Pancreas (tissue), 10 donors: ENCODE measurements around the gene METRN. TPM values are rescaled to one million over a fixed set of nuclear protein-coding genes. Genes with fewer than 3 reads are reported as not detected.

Source experiments
- ATAC-seq, 4 donors: fragments of 200-7000 bp; cut with Tn5 transposase; one replicate each; pipeline versions ENCODE4 v1.8.0 to v1.9.1; 2020; ENCODE audit warnings: mild to moderate bottlenecking in 4 of 4, moderate library complexity in 4 of 4
- DNase-seq, 6 donors: peaks; one replicate each; pipeline ENCODE4 v3.0.0-alpha.2; 2020
- FAIRE-seq: peaks from 2 replicates; lab custom pipeline; 2012; peaks lifted over from hg19 to GRCh38; lab: Jason Lieb, UNC
- H3K27ac ChIP-seq, 4 donors: fragments of 200-600 bp; sonication (generic); 1 replicate in 3 of 4; 2 replicates in 1 of 4; pipeline versions ENCODE4 v1.5.0 to v1.8.0; 2020
- H3K27me3 ChIP-seq, 4 donors: fragments of 200-600 bp; one replicate each; pipeline ENCODE4 v1.8.0; 2021
- H3K36me3 ChIP-seq, 3 donors: fragments of 200-600 bp; sonication (generic) in 1 of 3; one replicate each; pipeline versions ENCODE4 v1.5.0 to v1.8.0; 2020 to 2021
- H3K4me1 ChIP-seq, 3 donors: fragments of 200-600 bp; one replicate each; pipeline ENCODE4 v1.8.0; 2021
- H3K4me3 ChIP-seq, 4 donors: fragments of 200-600 bp; sonication (generic) in 2 of 4; one replicate each; pipeline versions ENCODE4 v1.5.0 to v1.8.0; 2020 to 2021
- H3K9me3 ChIP-seq, 4 donors: fragments of 200-600 bp; one replicate each; pipeline ENCODE4 v1.8.0; 2021
- WGBS, 2 donors: extraction: QIAGEN DNeasy Blood & Tissue Kit; methylation state at CpG; one replicate each; pipeline ENCODE4 v1.1.7; 2013; 5-methylcytosine and 5-hydroxymethylcytosine counted together
- intact Hi-C, 3 donors: fragments of 100-400 bp; cut with DNase I; formaldehyde crosslinking; loops; one replicate each; pipeline versions ENCODE4 v1.11.1 to v1.14.2; 2022
- polyA plus RNA-seq, 2 donors: library from polyadenylated mRNA; stranded (reverse); fragments of 200-250 nt; gene quantifications; one replicate each; pipeline ENCODE4 v1.2.3, GENCODE V29; 2013
- total RNA-seq, 6 donors: library from RNA; stranded (reverse); fragmentation: NEBNext Ultra II Directional in 4 of 6; extraction: Animal tissue kit (Norgen Biotek cat#: 25700) in 4 of 6; gene quantifications; one replicate each; pipeline versions ENCODE4 v1.2.1 to v1.2.4, GENCODE V29; 2021 to 2023
- TF ChIP-seq, protein P1 (sequence below), 4 donors: fragments of 200-600 bp; sonication (generic) in 3 of 4; IDR thresholded peaks; one replicate each; pipeline versions ENCODE4 v1.5.0 to v1.8.0; 2021; ENCODE audit warnings: antibody characterized with exemption in 4 of 4
- donor health status: healthy with polysubstance abuse.
- donor health status: DM: no; HTN: no; CAD: no; lungs with moderate emphysema.
- donor health status: DM: no; HTN: no; CAD: no.
- donor health status: control.
- donor health status: control.
- donor health status: Bipolar disorder and iron deficiency.
- donor health status: DM: yes; HTN: yes; CAD: no.
- donor health status: DM: no; HTN: no; CAD: no.
- donor health status: DM: no; HTN: no; CAD: no.
- donor health status: DM: yes; HTN: yes; CAD: no.

METRN gene
- total and polyA plus RNA-seq, 8 donors, result 27.6 to 82.0 (median 42.2) TPM

DNA sequence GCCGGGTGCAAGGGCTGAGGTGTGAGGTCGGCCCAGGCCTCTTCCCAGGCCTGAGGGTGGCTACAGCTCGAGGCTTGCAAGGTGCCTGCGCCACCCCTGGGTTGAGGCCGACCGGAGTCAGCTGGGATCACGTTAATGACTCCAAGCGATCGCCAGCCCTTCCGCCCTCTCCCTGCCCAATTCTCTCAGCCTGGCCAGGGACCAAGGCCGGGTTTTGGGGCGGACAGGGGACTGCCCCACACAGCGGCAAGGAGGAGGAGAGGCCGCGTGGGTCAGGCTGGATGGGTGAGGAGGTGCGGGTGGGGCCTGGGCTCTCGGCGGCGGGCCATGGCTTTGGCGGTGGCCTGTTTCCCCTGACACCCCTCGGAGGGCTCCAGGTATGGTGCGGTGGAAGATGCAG, 21.6 kb upstream of the METRN start:
- no peak for ATAC-seq
- Histone ChIP-seq H3K27ac (no peak overlapping the region), H3K4me3 (no peak overlapping the region), H3K27me3 (peaks cover 0 to 9% (median 0%) of the 10 kb centered on the region in 4 donors), H3K36me3 (no peaks in the 10 kb centered on the region), H3K9me3 (no peaks in the 10 kb centered on the region), H3K4me1 (peaks cover 4 to 28% (median 15%) of the 10 kb centered on the region in 3 donors)
- 36 to 52% methylated on average over 21 to 22 of the region's 22 CpGs for WGBS, 2 donors
- no peak for DNase-seq
- intact Hi-C loops, result no loop called here
- no peak for FAIRE-seq
- TF ChIP-seq, protein P1, sequence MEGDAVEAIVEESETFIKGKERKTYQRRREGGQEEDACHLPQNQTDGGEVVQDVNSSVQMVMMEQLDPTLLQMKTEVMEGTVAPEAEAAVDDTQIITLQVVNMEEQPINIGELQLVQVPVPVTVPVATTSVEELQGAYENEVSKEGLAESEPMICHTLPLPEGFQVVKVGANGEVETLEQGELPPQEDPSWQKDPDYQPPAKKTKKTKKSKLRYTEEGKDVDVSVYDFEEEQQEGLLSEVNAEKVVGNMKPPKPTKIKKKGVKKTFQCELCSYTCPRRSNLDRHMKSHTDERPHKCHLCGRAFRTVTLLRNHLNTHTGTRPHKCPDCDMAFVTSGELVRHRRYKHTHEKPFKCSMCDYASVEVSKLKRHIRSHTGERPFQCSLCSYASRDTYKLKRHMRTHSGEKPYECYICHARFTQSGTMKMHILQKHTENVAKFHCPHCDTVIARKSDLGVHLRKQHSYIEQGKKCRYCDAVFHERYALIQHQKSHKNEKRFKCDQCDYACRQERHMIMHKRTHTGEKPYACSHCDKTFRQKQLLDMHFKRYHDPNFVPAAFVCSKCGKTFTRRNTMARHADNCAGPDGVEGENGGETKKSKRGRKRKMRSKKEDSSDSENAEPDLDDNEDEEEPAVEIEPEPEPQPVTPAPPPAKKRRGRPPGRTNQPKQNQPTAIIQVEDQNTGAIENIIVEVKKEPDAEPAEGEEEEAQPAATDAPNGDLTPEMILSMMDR (IDR thresholded peaks at IDR 0.05), result no peak

DNA sequence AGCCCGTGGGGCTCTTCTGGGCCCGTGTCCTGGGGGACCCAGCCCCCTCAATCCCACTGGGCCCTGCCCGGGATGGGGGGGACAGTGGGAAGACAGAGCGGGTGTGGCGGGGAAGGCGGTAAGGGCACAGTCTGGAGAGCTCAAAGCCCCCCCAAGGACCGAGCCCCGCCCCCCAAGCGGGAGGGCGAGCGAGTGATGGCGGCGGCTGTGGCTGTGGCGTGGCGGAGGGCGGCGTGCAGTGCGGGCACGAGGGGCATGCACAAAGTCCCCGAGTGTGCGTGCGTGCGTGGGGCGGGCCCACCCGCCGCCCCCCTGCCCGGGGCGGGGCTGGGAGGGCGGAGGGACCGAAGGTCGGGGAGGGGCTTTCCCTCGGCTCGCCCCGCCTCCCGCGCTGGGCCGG, 21.2 kb upstream of the METRN start:
- FAIRE-seq, result no peak

DNA sequence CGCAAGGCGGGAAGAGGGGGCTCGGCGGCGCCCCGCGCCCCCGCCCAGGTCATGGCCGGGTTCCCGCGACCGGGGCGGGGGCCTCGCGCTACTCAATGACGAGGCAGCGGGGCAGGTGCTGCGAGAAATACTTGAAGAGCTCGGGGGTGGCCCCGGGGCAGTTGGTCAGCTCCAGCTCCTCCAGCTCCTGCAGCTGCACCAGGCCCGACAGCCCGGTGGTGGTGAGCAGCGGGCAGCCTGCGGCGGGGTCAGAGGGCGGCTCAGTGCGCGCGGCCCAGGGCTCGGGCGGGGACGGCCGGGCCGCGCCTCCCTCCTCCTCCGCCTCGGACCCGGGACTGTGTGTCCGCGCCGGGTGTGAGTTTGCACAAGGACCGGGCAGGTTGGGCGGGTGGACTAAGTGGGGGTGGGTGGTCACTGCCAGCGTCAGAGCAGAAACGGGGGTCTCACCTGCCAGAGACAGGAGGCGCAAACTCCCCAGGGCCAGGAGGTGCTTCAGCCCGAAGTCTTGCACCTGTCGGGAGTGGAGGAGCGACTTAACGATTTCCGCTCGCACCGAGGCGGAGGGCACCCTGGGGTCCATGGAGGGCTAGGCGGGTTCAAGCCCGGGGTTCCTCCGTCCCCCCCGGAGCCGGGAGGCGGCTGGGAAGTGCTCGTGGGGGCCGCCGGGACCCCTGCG, 20.6 kb upstream of the METRN start:
- TF ChIP-seq, protein P1 (IDR thresholded peaks at IDR 0.05), result no peak
- peaks cover 0 to 9% (median 0%) of the 10 kb centered on the region in 4 donors for H3K27me3 ChIP-seq
- intact Hi-C loops, result no loop called here
- H3K36me3 ChIP-seq, result no peaks in the 10 kb centered on the region
- FAIRE-seq (no peak), DNase-seq (no peak), ATAC-seq (no peak)
- no peak overlapping the region for H3K27ac ChIP-seq
- H3K4me3 ChIP-seq, result peak overlapping the region in 1 of 4 donors; percentile 19
- 4 to 5% methylated on average over 36 to 64 of the region's 64 CpGs for WGBS, 2 donors
- no peaks in the 10 kb centered on the region for H3K9me3 ChIP-seq
- H3K4me1 ChIP-seq, result peaks cover 4 to 24% (median 10%) of the 10 kb centered on the region in 3 donors

More for the DNA sequence above, 21.2 kb upstream of the METRN start:
- H3K4me1 ChIP-seq, result peaks cover 4 to 28% (median 15%) of the 10 kb centered on the region in 3 donors
- H3K27ac ChIP-seq, result no peak overlapping the region
- no peak for DNase-seq
- no peaks in the 10 kb centered on the region for H3K36me3 ChIP-seq
- intact Hi-C loops, result no loop called here
- peaks cover 0 to 9% (median 0%) of the 10 kb centered on the region in 4 donors for H3K27me3 ChIP-seq
- H3K4me3 ChIP-seq, result peak overlapping the region in 1 of 4 donors; percentile 10
- TF ChIP-seq, protein P1 (IDR thresholded peaks at IDR 0.05), result no peak
- no peaks in the 10 kb centered on the region for H3K9me3 ChIP-seq
- no peak for ATAC-seq
- WGBS, 2 donors, result 10 to 25% methylated on average over 26 to 37 of the region's 37 CpGs

- H3K4me1 ChIP-seq, result peaks cover 0 to 19% (median 6%) of the 10 kb centered on the region in 3 donors
- TF ChIP-seq, protein P1 (IDR thresholded peaks at IDR 0.05), result no peak
- FAIRE-seq (no peak), ATAC-seq (no peak), DNase-seq (no peak)
- H3K27ac ChIP-seq, result no peak overlapping the region
- H3K4me3 ChIP-seq, result peak overlapping the region in 2 of 4 donors; percentile 15 to 19
- intact Hi-C loops, result no loop called here
- 3 to 4% methylated on average over 23 to 37 of the region's 37 CpGs for WGBS, 2 donors
- H3K9me3 ChIP-seq, result no peaks in the 10 kb centered on the region
- H3K27me3 ChIP-seq, result peaks cover 0 to 10% (median under 1%) of the 10 kb centered on the region in 4 donors
- H3K36me3 ChIP-seq, result no peaks in the 10 kb centered on the region
These were observed 20.0 kb upstream of the METRN start for GRCh38 chr16:694863-695354.
